ENCODE data around the gene ATG7. TPM values are rescaled to one million over a fixed set of nuclear protein-coding genes. Genes with fewer than 3 reads are reported as not detected.
A peak's percentile ranks its signal among the peaks of the same experiment; 100 is the strongest.
"Not testable (repeated sequence)": the region's sequence is repeated elsewhere in the genome, so short reads cannot be mapped to it uniquely, and the experiment has no call there.

Gene ATG7
- total RNA-seq, 2 donors from 2014 or later = 34.0 to 36.9 TPM

DNA sequence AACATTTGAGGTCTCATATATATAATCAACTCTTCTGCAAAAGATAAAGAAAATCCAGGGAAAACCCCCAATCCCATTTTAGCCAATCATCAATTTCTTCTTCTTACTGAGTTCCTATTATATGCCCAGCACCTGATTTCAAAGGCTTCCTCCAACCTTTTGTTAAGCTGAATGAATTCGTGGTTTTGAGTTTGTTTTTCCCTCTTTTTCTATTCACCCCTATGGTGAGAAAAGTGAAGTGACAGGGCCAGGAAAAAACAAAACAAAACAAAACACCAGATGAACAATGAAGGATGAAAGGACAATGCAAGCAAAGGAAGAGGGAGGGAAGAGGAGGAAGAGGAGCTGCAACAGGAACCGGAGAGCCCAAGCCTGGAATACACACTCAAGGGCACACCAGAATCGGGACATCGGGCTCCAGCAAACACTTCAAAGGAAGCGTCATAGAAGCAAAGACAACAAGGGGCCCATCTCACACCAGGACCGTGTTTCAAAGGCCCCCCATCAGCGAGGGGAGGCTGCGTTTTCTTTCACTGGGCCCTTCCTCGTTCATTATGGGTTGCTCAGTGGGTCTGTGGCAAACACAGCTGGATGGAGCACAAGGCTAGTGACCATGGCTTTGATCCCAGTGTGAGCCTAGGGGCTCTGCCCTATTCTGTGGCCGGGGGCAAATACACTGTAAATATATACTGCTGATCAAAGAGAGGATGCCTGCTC is 321.3 kb downstream of the ATG7 start:
- peak overlapping the region; percentile 82 for H3K27ac Mint-ChIP-seq

DNA sequence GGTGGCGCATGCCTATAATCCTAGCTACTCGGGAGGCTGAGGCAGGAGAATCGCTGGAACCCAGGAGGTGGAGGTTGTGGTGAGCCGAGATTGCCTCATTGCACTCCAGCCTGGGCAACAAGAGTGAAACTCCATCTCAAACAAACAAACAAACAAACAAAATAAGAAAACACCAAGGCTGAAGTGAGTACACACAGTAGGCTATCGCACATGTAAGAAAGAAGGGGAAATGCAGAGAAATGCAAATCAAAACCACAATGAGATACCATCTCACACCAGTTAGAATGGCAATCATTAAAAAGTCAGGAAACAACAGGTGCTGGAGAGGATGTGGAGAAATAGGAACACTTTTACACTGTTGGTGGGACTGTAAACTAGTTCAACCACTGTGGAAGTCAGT is 322.8 kb downstream of the ATG7 start:
- ATAC-seq; H3K9me3 ChIP-seq (ENCODE audit: control insufficient read depth, low read length, poor library complexity, severe bottlenecking); DNase-seq; H3K27me3 Mint-ChIP-seq; H3K4me1 Mint-ChIP-seq; H3K4me3 Mint-ChIP-seq; H3K27ac Mint-ChIP-seq; H3K36me3 Mint-ChIP-seq (ENCODE audit: low read depth): not testable (repeated sequence)

More for the DNA sequence above, 321.3 kb downstream of the ATG7 start:
- H3K4me1 Mint-ChIP-seq = peaks cover 15% of the 10 kb centered on the region
- DNase-seq (no peak), ATAC-seq (no peak)
- H3K36me3 Mint-ChIP-seq (ENCODE audit: low read depth) = peaks cover 3% of the 10 kb centered on the region
- H3K27me3 Mint-ChIP-seq = no peaks in the 10 kb centered on the region
- no peaks in the 10 kb centered on the region for H3K9me3 ChIP-seq (ENCODE audit: control insufficient read depth, low read length, poor library complexity, severe bottlenecking)
- peak overlapping the region; percentile 37 for H3K4me3 Mint-ChIP-seq

DNA sequence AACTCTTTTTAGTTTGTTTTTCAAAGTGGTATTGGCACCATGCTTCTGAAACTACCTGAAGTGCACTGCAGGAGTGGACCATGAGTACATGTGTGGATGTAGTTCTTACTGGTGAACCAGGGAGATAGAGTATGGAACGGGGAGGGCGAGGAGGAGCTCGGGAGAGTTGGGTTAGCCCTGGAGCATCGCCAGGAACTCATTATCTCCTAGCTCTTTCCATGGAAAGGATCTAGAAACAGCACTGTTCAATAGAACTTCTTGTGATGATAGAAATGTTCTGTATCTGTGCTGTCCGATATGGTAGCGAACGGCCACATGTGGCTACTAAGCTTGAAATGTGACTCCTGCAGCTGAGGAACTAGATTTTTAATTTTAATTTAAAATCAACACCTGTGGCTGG is 324.2 kb downstream of the ATG7 start:
- peaks cover 3% of the 10 kb centered on the region for H3K36me3 Mint-ChIP-seq (ENCODE audit: low read depth)
- no peak for DNase-seq
- ATAC-seq = no peak
- H3K9me3 ChIP-seq (ENCODE audit: control insufficient read depth, low read length, poor library complexity, severe bottlenecking) = no peaks in the 10 kb centered on the region
- no peak overlapping the region for H3K27ac Mint-ChIP-seq
- H3K4me1 Mint-ChIP-seq = peaks cover 6% of the 10 kb centered on the region
- no peak overlapping the region for H3K4me3 Mint-ChIP-seq
- H3K27me3 Mint-ChIP-seq = no peaks in the 10 kb centered on the region

DNA sequence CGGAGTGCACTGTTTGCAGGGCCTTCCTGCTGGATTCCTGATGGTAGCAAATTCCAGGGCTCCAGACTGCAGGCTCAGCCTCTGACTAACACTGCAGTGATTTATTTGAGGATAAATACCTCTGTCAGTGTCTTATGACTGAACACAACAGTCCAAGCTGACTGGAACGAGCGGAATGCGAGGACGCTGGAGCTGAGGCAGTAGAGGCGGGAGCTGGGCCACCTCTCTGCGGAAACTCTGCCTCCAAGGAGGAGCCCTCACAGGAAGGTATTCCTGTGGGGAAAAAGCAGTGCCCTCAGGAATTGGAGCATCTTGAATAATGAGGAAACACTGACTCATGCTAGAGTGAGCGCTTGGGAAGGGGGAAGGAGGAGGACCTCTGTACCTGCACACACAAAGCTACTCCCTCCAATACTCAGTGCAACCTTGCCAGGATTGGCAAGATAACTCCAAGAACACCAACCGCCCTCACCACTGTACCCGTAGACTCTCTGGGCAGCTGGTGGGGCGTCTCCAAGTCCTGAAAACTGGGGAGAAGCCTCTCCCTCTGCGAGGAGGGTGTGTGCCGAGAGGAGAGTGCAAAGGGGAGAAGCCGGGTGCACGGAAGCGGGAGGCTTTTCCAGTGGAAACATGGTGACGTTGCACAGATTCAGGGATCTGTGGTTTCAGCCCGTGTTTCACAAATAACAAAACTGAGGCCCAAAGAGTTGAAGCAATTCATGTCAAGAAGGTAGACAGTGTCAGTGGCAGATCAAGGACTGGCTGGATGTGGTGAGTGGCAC is 328.5 kb downstream of the ATG7 start:
- H3K36me3 Mint-ChIP-seq (ENCODE audit: low read depth) = peaks cover 2% of the 10 kb centered on the region
- peak overlapping the region; percentile 39 for H3K27ac Mint-ChIP-seq
- peaks cover 6% of the 10 kb centered on the region for H3K4me1 Mint-ChIP-seq
- H3K27me3 Mint-ChIP-seq = no peaks in the 10 kb centered on the region
- H3K4me3 Mint-ChIP-seq = no peak overlapping the region
- ATAC-seq = no peak
- DNase-seq = no peak
- H3K9me3 ChIP-seq (ENCODE audit: control insufficient read depth, low read length, poor library complexity, severe bottlenecking) = no peaks in the 10 kb centered on the region

DNA sequence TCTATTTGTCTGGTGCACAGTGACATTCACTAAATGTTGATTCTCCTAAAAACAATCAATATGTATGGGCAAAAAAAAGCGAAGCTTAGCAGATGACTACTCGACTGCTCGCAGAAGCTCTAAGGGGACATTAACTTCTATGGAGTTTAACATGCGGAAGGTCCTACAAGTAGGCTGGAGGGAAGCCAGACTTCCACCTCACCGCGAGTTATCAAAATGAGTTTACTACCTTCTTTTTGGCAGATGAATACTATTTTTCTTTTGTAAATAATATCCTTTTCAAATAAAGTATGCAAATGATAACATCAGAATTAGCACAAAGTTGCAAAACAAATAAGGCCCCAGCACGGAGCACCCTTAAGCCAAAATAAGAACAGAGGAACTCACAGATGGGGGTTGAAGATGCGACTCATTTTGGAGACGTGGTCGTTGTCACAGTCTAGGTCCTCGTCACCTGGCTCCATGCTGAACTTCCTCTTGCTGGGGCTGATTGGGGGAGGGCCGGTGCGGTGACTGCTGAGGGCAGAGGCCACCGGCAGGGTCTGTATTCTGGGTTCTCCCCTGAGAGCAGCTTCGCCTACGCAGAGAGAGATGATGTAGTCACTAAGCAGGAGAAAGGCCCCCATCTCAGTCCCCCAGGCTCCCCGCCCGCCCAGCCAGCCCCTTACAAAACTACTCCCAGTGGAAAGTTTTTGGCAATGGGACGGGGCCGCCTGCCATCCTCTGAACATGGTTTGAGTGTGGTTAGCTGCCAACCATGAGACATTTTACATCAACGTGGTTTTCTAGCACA is 329.4 kb downstream of the ATG7 start:
- Mint-ChIP-seq H3K4me1 (peaks cover 12% of the 10 kb centered on the region), H3K27me3 (no peaks in the 10 kb centered on the region), H3K27ac (peak overlapping the region; percentile 2), H3K4me3 (no peak overlapping the region), H3K36me3 (ENCODE audit: low read depth) (peaks cover 2% of the 10 kb centered on the region)
- DNase-seq (no peak), ATAC-seq (peak; percentile 67)
- H3K9me3 ChIP-seq (ENCODE audit: control insufficient read depth, low read length, poor library complexity, severe bottlenecking) = no peaks in the 10 kb centered on the region

DNA sequence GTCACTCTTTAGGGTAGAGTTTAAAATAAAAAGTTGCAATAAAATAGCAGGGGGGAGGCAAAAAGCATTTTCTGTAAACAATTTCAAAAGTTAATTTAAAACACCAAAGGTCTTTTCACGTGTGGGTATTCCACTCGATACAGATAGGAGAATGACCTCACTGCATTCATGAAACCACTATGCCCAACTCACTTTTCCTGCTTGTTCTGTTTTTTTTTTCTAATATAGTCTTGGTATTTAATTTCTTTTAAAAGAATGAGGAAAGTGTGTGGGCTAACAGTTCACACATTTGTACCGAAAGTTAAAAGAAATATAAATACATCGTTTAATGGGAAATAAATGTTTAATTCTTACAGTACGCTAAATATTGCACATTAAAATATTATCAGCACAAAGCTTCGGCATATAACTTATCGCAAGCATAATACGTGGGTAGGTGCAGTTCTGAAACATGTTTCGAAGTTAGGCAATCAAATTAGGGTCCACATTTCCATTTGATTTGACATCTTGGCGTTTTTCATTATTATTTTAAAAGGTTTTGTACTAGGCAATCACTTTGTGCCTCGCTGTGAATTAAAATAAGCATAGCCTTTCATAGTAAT is 330.1 kb downstream of the ATG7 start:
- no peaks in the 10 kb centered on the region for H3K9me3 ChIP-seq (ENCODE audit: control insufficient read depth, low read length, poor library complexity, severe bottlenecking)
- H3K27me3 Mint-ChIP-seq = no peaks in the 10 kb centered on the region
- no peak for DNase-seq
- H3K4me3 Mint-ChIP-seq = no peak overlapping the region
- H3K36me3 Mint-ChIP-seq (ENCODE audit: low read depth) = peaks cover 2% of the 10 kb centered on the region
- peaks cover 16% of the 10 kb centered on the region for H3K4me1 Mint-ChIP-seq
- peak overlapping the region; percentile 60 for H3K27ac Mint-ChIP-seq
- no peak for ATAC-seq

DNA sequence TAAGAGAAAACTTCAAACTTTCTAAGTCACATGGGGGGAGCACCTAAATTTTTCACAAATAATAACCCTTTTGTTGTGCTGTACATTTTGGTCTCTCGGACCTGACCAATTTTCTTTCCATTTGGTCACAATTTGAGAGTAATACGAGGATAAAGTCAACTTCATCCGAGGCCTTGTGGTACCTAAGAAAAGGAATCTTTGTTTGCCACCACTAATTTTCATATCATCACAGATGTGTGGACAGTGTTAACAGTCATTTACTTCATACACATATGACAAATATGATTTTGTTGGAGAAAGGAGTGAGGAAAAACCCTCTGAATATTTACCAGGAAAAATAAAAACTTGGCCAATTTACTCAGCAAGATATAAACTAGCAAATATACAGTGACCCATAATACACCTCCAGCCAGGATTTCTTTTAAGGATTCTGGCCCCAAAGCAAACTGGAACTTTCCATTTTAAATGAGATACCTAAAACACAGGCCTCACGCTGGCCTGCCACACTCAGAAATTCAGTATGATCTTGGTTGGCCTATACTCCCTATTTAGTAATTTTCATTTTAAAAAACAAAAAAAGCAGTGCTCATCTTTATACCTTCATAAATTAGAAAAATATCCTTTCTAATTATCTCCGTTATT is 330.8 kb downstream of the ATG7 start:
- DNase-seq = no peak
- Mint-ChIP-seq H3K36me3 (ENCODE audit: low read depth) (peaks cover 2% of the 10 kb centered on the region), H3K4me3 (no peak overlapping the region), H3K4me1 (peaks cover 16% of the 10 kb centered on the region), H3K27me3 (no peaks in the 10 kb centered on the region), H3K27ac (peak overlapping the region; percentile 60)
- H3K9me3 ChIP-seq (ENCODE audit: control insufficient read depth, low read length, poor library complexity, severe bottlenecking) = no peaks in the 10 kb centered on the region
- no peak for ATAC-seq

DNA sequence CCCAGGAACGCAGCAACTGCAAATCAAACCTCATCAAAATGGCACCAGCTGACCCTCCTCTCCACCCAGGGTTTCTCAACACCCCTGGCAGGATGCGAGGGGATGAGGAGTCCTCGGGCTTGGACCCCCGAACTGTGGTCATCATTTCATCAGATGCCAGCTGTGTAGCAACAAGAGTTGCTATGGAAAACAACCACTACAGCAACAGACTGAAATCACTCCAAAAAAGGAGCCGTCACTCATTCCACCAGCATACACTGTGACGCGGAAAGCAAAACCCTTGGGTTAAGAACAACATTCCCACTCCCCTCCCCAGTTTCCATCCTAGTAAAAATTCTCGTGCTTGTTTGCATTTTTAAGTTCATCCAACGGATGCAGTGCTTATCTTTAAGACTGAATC is 331.4 kb downstream of the ATG7 start:
- no peaks in the 10 kb centered on the region for H3K9me3 ChIP-seq (ENCODE audit: control insufficient read depth, low read length, poor library complexity, severe bottlenecking)
- peaks cover 18% of the 10 kb centered on the region for H3K4me1 Mint-ChIP-seq
- no peak overlapping the region for H3K4me3 Mint-ChIP-seq
- H3K27me3 Mint-ChIP-seq = no peaks in the 10 kb centered on the region
- H3K27ac Mint-ChIP-seq = peak overlapping the region; percentile 60
- no peak for ATAC-seq
- no peak for DNase-seq
- peaks cover 2% of the 10 kb centered on the region for H3K36me3 Mint-ChIP-seq (ENCODE audit: low read depth)

DNA sequence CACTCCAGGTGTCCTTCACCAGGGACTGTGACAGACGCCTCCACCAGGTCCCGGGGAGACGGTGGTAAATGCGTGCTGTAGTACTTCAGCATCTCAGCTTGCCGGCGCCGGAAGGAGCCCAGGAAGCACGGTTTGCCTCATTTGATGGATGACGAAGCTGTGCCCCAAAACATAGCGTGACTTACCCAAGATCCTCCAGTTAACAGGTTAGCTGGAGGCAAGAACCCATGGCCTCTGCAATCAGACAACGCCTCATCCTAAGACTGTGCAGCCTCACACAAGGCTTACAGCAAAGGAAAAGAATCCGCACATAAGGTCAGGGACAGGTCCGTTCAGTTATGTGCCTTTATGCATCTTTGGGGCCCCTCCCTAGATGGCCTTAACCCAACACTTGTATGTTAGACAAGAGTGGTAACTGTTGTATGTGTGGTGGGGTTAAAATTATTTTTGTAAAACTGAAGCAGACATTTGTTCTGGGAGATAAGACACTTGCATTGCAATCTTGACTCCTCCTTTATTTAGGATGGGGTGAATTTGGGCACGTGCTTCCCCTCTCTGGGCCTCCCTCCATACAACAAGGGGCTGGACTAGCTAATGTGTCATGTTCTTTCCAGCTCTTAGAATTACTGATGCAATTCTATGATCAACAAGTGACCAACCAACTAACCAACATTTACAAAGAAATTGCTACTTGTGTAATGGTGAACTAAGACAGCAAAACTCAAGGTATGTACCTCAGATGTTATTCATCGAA is 332.1 kb downstream of the ATG7 start:
- Mint-ChIP-seq H3K27me3 (no peaks in the 10 kb centered on the region), H3K27ac (no peak overlapping the region), H3K4me3 (no peak overlapping the region), H3K4me1 (peaks cover 19% of the 10 kb centered on the region), H3K36me3 (ENCODE audit: low read depth) (peaks cover 2% of the 10 kb centered on the region)
- DNase-seq (no peak), ATAC-seq (no peak)
- no peaks in the 10 kb centered on the region for H3K9me3 ChIP-seq (ENCODE audit: control insufficient read depth, low read length, poor library complexity, severe bottlenecking)

DNA sequence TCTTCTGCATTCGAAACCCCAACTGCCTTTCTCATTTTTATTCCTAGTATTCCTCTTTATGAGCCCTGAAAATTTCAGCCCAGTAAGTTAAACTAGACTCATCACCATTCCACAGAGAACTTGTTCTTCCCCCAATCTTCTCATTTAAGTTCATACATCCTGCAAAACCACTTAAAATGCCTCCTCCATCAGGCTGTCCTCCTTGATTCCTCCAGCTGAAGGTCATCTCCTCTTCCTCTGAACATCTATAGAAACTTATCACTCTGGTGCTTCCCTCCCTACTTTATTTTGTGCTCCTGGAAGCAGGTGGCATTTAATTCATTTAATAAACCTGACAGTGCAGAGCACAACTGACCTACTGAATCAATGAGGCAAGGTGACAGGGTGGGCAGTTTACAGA is 333.2 kb downstream of the ATG7 start:
- peaks cover 24% of the 10 kb centered on the region for H3K4me1 Mint-ChIP-seq
- H3K4me3 Mint-ChIP-seq = no peak overlapping the region
- peak overlapping the region; percentile 75 for H3K27ac Mint-ChIP-seq
- ATAC-seq (no peak), DNase-seq (no peak)
- no peaks in the 10 kb centered on the region for H3K27me3 Mint-ChIP-seq
- H3K36me3 Mint-ChIP-seq (ENCODE audit: low read depth) = peaks cover 2% of the 10 kb centered on the region
- H3K9me3 ChIP-seq (ENCODE audit: control insufficient read depth, low read length, poor library complexity, severe bottlenecking) = no peaks in the 10 kb centered on the region

DNA sequence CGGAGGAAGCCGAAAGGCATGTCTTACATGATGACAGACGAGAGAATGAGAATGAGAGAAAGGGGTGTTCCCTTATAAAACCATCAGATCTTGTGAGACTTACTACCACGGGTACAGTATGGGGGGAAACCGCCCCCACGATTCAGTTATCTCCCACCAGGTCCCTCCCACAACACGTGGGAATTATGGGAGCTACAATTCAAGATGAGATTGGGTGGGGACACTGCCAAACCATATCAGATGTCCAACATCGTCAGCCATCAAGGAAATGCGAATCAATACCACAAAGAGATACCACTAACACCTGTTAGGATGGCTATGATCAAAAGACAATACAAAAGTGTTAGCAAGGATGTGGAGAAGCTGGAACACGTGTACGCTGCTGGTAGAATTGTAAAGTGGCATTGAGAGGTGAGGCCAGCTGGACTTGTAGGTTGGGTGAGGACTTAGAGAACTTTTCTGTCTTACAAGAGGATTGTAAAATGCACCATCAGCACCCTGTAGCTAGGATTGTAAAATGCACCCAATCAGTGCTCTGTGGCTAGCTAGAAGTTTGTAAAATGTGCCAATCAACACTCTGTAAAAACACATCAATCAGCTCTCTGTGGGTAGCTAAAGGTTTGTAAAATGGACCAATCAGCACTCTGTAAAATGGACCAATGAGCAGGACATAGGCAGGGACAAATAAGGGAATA is 334.0 kb downstream of the ATG7 start:
- H3K27ac Mint-ChIP-seq = peak overlapping the region; percentile 75
- peaks cover 30% of the 10 kb centered on the region for H3K4me1 Mint-ChIP-seq

More for the DNA sequence above, 334.0 kb downstream of the ATG7 start:
- H3K27me3 Mint-ChIP-seq = no peaks in the 10 kb centered on the region
- no peak overlapping the region for H3K4me3 Mint-ChIP-seq
- H3K9me3 ChIP-seq (ENCODE audit: control insufficient read depth, low read length, poor library complexity, severe bottlenecking) = no peaks in the 10 kb centered on the region
- DNase-seq = no peak
- H3K36me3 Mint-ChIP-seq (ENCODE audit: low read depth) = peaks cover 2% of the 10 kb centered on the region
- ATAC-seq = no peak
